NCI-H2171 (cell line): ENCODE data around the gene IFNLR1.

Experiments
- DNase-seq: peaks from one replicate; lab custom pipeline; 2025; lab: John Stamatoyannopoulos, UW

IFNLR1 gene

GRCh38 chr1:24175033-24175755 lies 11.9 kb downstream of the IFNLR1 start:
- no peak for DNase-seq

DNA sequence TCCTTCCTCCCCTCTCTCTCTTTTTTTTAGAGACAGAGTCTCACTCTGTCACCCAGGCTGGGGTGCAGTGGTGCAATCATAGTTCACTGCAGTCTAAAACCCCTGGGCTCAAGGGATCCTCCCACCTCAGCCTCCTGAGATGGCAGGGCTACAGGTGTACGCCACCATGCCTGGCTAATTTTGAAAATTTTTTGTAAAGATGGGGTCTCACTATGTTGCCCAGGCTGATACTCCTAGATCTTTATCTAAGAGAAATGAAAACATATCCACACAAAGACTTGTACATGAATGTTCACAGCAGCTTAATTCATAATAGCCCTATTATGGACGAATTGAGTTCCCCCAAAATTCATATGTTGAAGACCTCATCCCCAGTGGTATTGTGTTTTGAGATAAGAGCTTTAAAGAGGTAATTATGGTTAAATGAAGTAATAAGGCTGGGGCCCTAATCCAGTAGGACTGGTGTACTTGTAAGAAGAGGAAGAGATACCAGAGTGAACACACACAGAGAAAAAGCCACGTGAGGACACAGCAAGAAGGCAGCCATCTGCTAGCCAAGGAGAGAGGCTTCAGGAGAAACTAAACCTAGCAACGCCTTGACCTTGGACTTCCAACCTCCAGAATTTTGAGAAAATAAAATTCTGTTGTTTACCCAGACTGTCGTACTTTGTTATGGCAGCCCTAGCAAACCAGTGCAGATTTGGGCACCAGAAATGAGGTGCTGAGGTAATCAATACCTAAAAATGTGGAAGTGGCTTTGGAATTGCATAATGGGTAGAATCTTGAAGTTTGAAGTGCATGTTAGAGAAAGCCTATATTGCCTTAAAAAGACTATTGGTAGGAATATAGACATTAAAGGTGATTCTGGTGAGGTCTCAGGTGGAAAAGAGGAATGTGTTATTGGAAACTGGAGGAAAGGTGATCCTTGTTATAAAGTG lies 13.2 kb downstream of the IFNLR1 start:
- no peak for DNase-seq

GRCh38 chr1:24172598-24172997 lies 14.5 kb downstream of the IFNLR1 start:
- no peak for DNase-seq

DNA sequence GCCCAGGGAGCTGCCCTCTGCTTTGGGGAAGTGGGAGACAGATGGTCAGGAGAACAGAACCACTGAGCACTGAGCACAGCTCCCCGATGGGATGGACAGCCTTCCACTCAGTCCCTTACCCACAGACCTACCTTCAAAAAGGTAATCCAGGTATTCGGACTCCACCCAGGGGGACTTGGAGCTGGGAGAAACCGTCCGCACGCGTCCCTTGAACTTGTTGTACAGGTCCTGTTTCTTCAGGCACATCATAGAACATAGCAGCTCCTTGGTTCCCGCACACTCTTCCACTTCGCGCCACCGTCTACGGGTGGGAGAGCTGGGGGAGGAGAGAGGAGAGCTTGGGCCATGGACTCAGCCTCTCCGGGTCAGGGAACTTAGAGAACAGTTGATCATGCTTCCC lies 17.8 kb downstream of the IFNLR1 start:
- DNase-seq: no peak

DNA sequence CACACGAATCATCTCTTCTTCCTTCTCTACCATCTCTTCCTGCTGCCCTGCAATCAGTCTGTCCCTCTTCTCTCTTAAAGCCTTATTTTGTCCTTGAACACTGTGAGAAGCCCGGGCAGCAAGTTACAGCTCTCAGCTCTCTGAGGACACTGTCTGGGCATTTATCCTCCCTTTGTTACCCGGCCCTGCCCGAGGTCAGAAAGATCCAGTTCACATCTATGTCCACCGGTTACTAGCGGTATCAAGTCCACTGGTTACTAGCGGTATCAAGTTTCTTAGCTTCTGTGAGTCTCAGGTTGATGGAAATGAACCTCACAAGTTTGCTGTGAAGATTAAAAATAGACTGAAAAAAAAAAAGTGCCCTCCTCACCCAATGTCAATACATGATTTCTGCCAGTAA lies 18.8 kb downstream of the IFNLR1 start:
- no peak for DNase-seq

GRCh38 chr1:24167008-24167407 lies 20.1 kb downstream of the IFNLR1 start:
- DNase-seq: no peak

- DNase-seq: no peak
Measured at GRCh38 chr1:24165500-24165899, 21.6 kb downstream of the IFNLR1 start.

DNA sequence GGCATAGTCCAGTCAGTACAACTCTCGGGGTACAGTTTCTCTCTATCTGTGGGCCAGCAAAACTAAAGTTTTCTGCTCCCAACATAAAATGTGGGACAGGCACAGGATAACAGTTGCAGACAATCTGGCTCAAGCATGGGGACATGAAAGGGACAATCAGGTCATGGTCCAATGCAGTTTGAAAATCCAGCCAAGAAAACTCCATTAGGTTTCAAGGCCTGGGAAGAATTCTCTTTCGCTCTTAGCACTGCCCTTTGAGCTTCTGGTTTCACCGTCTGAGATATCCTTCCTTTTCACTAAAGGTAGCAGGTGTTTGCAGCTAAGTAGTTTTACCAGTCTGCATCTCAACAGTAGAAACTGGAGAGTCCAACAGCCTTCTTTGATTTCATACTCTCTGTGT lies 23.1 kb downstream of the IFNLR1 start:
- no peak for DNase-seq

DNA sequence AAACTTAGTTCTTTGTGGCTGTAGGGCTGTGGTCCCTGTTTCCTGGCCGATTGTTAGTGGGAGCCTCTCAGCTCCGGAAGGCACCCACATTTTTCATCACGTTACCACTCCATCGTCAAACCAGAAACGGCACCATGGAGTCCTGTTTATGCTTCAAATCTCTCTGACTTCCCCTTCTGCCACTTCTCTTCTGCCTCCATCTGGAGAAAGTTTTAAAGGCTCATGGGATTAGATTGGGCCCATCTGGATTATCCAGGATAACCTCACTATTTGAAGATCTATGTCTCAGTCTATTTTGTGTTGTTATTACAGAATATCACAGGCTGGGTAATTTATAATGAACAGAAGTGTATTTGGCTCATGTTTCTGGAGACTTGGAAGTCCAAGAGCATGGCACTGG lies 24.9 kb downstream of the IFNLR1 start:
- peak; percentile 13 for DNase-seq

- DNase-seq: no peak
Measured at GRCh38 chr1:24161270-24161669, 25.8 kb downstream of the IFNLR1 start.

DNA sequence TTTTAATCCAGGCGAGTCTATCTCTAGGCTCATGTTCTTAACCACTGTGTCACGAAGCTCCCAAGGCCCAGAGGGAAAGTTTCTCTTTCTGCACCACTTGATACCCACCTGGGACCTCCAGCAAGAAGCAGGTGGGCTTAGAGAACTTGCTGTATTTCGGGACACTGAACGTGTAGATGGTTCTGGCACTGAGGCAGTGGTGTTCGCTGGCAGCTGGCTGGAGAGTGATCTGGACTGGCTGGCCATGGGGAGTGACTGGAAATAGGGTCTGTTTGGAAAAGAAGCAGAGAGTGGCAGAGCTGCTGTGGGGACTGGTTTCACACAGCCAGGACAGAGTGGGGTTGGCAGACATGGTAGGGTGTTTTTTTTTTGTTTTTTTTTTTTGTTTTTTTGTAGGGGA lies 27.7 kb downstream of the IFNLR1 start:
- DNase-seq: no peak

- no peak for DNase-seq
Measured at GRCh38 chr1:24157918-24158481, 29.1 kb downstream of the IFNLR1 start.

DNA sequence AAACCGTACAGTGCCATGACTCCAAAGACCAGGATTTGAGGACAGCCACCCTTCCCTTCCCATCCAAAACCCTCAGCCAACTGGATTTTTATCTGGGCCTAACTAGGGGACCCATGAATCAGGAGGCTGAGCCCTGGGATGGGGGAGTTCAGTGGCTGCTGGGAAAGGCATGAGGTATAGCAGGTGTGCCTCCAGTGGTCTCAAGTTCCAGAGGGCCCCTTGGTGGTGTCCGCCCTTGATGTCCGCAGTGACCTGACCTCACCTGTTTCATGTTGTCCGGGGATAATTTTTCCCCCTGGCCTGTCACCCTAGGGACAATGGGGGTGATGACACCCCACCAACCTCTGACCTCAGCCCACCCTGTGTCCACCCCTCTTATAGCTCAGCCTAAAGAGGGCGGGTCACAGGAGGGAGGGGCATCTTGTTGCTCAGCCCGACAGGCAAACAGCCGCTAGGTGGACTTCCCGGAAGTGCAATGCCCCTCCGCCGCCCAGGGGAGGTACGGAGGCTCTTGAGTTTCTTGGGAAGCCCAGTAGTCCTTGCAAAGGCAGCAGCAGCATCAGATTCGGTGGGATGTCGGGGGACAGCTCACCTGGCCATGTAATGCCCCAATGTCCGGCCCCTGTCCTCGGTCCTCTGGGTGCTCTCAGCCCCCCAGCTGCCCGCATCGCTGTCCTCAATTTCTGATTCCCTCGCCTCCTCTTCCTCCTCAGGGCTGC lies 30.4 kb downstream of the IFNLR1 start:
- DNase-seq: no peak

- DNase-seq: no peak
Measured at GRCh38 chr1:24155011-24155782, 31.9 kb downstream of the IFNLR1 start.

GRCh38 chr1:24154215-24154614 lies 32.9 kb downstream of the IFNLR1 start:
- DNase-seq: no peak

- DNase-seq: no peak
Measured at GRCh38 chr1:24152631-24153494, 34.2 kb downstream of the IFNLR1 start.

DNA sequence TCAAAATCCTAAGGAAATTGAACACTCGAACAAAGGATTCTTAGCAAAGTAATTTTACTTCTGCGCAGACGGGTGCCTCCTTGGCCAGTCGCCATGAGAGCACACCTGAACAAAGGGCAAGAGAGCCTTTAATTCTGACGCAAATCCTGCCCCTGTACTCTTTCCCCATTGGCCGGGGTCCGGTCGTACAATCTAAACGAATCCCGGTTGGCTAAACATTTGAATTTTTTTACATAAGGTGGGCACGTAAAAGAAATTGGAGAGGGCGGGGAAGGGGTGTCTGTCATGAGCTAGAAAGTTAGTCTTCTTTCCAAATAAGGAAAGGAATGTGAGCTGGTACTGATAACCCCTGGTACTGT lies 35.9 kb downstream of the IFNLR1 start:
- peak; percentile 96 for DNase-seq

GRCh38 chr1:24150234-24151174 lies 36.6 kb downstream of the IFNLR1 start:
- peak; percentile 83 for DNase-seq

DNA sequence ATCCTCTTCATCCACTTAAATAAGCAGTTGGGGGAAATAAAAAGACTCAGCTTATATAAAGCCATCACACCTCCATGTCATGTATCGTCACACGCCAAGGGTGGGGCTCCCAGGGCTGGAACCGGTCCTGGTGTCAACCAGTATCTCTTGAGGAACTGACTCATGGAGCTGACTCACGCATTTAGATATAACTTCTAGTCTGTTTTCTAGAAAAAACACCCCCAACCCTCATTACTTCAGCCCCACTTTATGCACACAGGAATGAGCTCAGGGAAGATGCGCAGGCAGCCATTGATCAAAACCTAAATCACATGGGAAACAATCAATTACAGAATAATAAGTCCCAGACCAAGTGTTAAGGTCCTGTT lies 37.2 kb downstream of the IFNLR1 start:
- no peak for DNase-seq

DNA sequence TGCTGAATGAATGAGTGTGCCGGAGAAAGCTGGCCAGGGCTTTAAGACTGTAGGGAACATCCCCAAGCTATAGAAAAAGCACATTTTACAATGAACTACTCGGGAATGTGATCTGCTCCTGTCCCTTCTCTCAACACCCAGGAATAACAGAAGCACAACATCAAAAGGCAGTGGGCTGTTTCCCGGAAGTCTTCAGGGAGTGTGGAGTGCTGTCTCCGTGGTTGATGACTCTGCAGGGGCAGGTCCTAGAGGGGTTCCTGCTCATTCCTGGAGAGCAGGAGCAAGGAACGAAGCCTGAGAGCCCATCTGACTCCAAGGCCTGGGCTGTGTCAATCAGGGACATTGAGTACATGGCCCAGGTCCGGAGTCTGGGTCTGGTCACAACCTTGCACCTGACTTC lies 39.3 kb downstream of the IFNLR1 start:
- DNase-seq: no peak
